ENCODE data around the gene CSNK1D.

- TF ChIP-seq CTCF (IDR thresholded peaks at IDR 0.05) (no peak), POLR2A (IDR thresholded peaks at IDR 0.05) (no peak)
These were observed 7.0 kb upstream of the CSNK1D start for GRCh38 chr17:82280537-82280936.
